ENCODE measurements around the gene ITIH3.

The ITIH3 gene

DNA sequence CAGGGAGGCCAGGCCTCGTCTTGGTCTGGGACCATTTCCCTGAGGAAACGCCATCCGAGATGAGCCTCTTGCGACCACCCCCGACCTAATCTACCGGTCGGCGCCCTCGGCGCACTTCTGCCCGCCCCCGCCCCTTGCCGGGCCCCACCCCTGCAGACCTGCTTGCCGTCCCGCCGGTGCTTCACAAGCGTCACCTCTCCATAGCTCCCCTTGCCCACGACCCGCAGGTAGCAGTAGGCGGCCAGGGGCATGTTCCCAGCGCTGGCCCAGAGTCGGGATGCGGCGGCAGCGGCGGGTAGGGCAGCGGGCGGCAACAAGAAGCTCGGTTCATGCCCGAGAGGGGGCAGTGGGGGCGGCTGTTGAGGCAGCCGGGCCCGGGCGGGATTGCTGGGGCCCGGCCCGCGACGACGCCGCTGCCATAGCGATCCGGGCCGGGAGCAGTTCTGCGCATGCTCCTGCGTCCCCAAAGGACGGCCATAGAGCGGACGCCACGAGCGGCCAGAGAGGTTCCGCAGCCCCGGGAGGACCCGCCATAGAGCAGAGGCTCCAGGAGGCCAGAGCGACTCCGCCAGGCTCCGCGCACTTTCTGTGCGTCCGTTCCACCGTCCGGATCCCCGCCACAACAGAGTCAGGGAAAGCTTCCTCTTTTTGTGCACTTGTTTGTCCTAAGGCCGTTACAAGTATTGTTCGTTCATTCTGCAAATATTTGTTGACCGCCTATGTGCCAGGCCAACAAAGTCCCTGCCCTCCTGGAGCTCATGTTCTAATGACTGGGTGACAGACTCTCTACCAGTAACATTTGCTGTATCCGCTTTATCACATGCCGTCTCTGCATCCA, 23.9 kb upstream of the ITIH3 start, which contains the start of gene NEK4:
NEK4 (minus strand) TSS at position 445 of the 838 bp plus-strand sequence; CDS start at position 251, 194 bp downstream.
- H3K4me3 ChIP-seq (ENCODE audit: low read depth, low read length), result peak within 1 kb of the TSS; percentile 80
- TF ChIP-seq, protein P1, sequence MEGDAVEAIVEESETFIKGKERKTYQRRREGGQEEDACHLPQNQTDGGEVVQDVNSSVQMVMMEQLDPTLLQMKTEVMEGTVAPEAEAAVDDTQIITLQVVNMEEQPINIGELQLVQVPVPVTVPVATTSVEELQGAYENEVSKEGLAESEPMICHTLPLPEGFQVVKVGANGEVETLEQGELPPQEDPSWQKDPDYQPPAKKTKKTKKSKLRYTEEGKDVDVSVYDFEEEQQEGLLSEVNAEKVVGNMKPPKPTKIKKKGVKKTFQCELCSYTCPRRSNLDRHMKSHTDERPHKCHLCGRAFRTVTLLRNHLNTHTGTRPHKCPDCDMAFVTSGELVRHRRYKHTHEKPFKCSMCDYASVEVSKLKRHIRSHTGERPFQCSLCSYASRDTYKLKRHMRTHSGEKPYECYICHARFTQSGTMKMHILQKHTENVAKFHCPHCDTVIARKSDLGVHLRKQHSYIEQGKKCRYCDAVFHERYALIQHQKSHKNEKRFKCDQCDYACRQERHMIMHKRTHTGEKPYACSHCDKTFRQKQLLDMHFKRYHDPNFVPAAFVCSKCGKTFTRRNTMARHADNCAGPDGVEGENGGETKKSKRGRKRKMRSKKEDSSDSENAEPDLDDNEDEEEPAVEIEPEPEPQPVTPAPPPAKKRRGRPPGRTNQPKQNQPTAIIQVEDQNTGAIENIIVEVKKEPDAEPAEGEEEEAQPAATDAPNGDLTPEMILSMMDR (IDR thresholded peaks at IDR 0.05; ENCODE audit: low read depth, low read length), result no peak

- H3K4me3 ChIP-seq (ENCODE audit: low read depth, low read length), result peak overlapping the region; percentile 80
- TF ChIP-seq, protein P1 (IDR thresholded peaks at IDR 0.05; ENCODE audit: low read depth, low read length), result no peak
These were observed 23.3 kb upstream of the ITIH3 start for GRCh38 chr3:52771334-52771681.

GRCh38 chr3:52771702-52772101, 22.9 kb upstream of the ITIH3 start:
- TF ChIP-seq, protein P1 (IDR thresholded peaks at IDR 0.05; ENCODE audit: low read depth, low read length), result no peak
- no peak overlapping the region for H3K4me3 ChIP-seq (ENCODE audit: low read depth, low read length)

GRCh38 chr3:52773361-52774065, 21.1 kb upstream of the ITIH3 start:
- H3K4me3 ChIP-seq (ENCODE audit: low read depth, low read length), result no peak overlapping the region
- TF ChIP-seq, protein P1 (IDR thresholded peaks at IDR 0.05; ENCODE audit: low read depth, low read length), result no peak

GRCh38 chr3:52774066-52774713, 20.4 kb upstream of the ITIH3 start:
- H3K4me3 ChIP-seq (ENCODE audit: low read depth, low read length), result no peak overlapping the region
- TF ChIP-seq, protein P1 (IDR thresholded peaks at IDR 0.05; ENCODE audit: low read depth, low read length), result no peak

- TF ChIP-seq, protein P1 (IDR thresholded peaks at IDR 0.05; ENCODE audit: low read depth, low read length), result no peak
- no peak overlapping the region for H3K4me3 ChIP-seq (ENCODE audit: low read depth, low read length)
These were observed 19.4 kb upstream of the ITIH3 start for GRCh38 chr3:52774901-52775864.

All from WI38 (cell line).